GM10847 (cell line): ENCODE data around the gene TRABD2A.

Experiments
- POLR2A ChIP-seq: IDR thresholded peaks from 2 replicates; pipeline ENCODE4 v1.6.1; 2011; ENCODE audit not compliant: insufficient read length; ENCODE audit errors: extremely low read depth

Gene TRABD2A

GRCh38 chr2:84889332-84889731 is 8.4 kb upstream of the TRABD2A start:
- no peak for TF ChIP-seq POLR2A

- no peak for TF ChIP-seq POLR2A
Measured at GRCh38 chr2:84888401-84889276, 7.8 kb upstream of the TRABD2A start.

- no peak for TF ChIP-seq POLR2A
Measured at GRCh38 chr2:84886791-84887190, 5.9 kb upstream of the TRABD2A start.

GRCh38 chr2:84885111-84885510 is 4.2 kb upstream of the TRABD2A start:
- TF ChIP-seq POLR2A: no peak

DNA sequence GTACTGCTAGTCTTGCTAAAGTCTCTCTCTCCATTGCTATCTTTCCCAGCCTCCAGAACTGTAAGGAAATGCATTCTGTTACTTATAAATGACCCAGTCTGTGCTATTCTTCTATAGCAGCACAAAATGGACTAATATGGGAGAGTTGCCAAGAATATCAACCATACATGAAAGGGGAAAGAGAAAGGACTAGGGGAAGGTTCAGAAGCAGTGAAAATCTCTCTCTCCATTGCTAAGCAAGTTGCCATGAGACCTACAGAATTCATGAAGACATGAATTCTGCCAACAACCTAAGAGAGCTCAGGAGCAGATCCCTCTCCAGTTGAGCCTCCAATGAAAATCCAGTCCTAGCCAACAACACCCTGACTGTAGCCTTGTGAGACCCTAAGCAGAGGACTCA is 3.6 kb upstream of the TRABD2A start:
- no peak for TF ChIP-seq POLR2A

GRCh38 chr2:84882775-84883550 is 2.1 kb upstream of the TRABD2A start:
- TF ChIP-seq POLR2A: no peak

GRCh38 chr2:84882414-84882738 is 1.5 kb upstream of the TRABD2A start:
- no peak for TF ChIP-seq POLR2A

- no peak for TF ChIP-seq POLR2A
Measured at GRCh38 chr2:84881581-84882413, 913 bp upstream of the TRABD2A start.

GRCh38 chr2:84880395-84880644 is 564 bp downstream of the TRABD2A start:
- no peak for TF ChIP-seq POLR2A

DNA sequence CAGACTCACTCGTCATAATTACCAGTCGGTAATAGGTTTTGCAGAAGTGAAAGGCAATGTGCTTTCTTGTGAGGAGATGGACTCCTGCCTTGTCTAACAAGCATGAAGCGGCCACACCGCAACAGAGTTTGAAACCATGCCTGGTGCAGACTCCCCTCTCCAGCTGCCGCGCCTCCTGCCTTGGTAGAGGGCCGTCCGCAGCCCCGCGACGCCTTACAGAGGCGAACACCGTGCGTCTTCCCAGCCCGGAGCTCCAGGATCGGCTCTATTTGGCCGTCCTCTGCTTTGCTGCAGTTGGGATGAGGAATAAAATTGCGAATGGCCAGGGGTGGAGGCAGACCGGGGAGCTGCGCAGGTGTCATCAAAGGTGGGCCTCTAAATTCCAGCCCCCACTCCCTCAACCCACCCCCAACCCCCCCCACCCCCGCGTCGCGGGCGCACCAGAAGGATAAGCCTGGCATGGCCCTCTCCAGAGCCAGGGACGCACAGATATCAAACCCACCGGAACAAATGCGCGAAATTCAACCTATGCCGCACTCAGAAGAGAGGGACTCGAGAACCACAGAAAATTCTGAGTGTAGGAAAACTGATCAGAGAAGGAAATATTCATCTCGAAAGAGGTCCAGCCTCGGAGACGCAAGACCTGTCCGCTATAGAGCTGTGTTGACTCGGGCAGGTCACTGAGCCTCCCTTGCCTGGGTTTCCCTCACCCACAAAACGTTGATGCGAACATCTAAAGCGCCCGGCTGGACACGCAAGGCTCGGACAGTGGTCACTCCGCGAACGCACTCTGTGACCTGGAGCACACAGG is 1.1 kb downstream of the TRABD2A start:
- no peak for TF ChIP-seq POLR2A

DNA sequence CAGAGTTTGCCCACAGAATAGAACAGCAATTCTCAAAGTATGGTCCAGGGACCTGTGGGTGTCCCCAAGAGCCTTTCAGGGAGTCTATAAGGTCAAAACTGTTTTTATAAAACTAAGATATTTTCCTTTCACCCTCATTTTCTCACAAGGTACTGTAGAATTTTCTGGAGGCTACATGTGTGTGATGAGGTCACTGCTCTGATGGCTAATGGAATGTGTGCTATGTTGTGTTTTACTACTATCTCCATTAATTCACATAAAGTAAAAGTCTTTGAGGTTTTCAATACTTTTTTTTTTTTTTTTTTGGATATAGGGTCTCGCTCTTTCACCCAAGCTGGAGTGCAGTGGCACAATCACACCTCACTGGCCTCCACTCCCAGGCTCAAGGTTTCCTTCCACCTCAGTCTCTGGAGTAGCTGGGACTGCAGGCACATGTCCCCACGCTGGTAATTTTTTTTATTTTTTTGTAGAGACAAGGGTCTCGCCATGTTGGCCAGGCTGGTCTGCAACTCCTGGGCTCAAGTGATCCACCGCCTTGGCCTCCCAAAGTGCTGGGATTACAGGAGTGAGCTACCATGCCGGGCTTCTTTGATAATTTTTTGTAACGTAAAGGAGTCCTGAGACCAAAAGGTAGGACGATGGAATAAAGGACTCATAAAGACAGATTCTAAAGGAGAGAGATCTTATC is 1.8 kb downstream of the TRABD2A start:
- no peak for TF ChIP-seq POLR2A

- TF ChIP-seq POLR2A: no peak
Measured at GRCh38 chr2:84878459-84878858, 2.4 kb downstream of the TRABD2A start.

GRCh38 chr2:84876369-84876768 is 4.5 kb downstream of the TRABD2A start:
- TF ChIP-seq POLR2A: no peak

DNA sequence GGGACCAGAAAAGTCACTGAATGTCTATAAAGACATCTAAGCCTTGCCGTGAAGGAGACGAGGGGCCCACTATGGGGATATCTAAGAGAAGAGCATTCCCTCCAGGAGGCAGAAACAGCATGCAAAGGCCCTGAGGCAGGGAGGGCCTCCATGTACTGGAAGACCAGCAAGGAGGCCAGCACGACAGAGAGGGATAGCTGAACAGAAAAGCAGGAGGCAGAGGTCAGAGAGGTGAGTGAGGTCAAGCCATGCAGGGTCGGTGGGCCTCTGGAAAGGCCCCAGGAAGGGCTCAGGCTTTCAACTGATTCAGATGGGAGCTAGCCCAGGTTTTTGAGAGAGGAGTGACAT is 5.7 kb downstream of the TRABD2A start:
- no peak for TF ChIP-seq POLR2A
